CD4-positive, CD25-positive, alpha-beta regulatory T cell (primary cell): Measurements from ENCODE around the gene SELPLG. TPM values are rescaled to one million over a fixed set of nuclear protein-coding genes. Genes with fewer than 3 reads are reported as not detected.

Experiments used
- ATAC-seq, 2 donors: fragments of 150-1000 bp; cut with Tn5 transposase; one replicate each; pipeline ENCODE4 v1.10.0; 2021; ENCODE audit warnings: low read depth in 2 of 2, moderate number of reproducible peaks in 2 of 2, moderate library complexity in 1 of 2
- DNase-seq, 3 donors: peaks; one replicate each; pipeline versions ENCODE4 v3.0.0 to v3.0.0-alpha.2; 2012 to 2022; ENCODE audit warnings: mixed read lengths in 1 of 3
- H3K27ac ChIP-seq: one replicate; pipeline ENCODE4 v1.7.0; 2013; ENCODE audit warnings: mild to moderate bottlenecking, low read length; ENCODE audit not compliant: insufficient read depth, poor library complexity, severe bottlenecking
- H3K27me3 ChIP-seq: one replicate; pipeline ENCODE4 v1.7.0; 2013; ENCODE audit warnings: low read length; ENCODE audit not compliant: control insufficient read depth, insufficient read depth
- H3K36me3 ChIP-seq: one replicate; pipeline ENCODE4 v1.7.0; 2013; ENCODE audit warnings: mild to moderate bottlenecking, low read length, moderate library complexity; ENCODE audit not compliant: control insufficient read depth, insufficient read depth
- H3K4me1 ChIP-seq: 2 replicates; pipeline ENCODE4 v1.7.0; 2013; ENCODE audit warnings: mild to moderate bottlenecking, low read length; ENCODE audit not compliant: insufficient read depth, control insufficient read depth, poor library complexity, severe bottlenecking
- H3K4me3 ChIP-seq: one replicate; pipeline ENCODE4 v1.7.0; 2013; ENCODE audit warnings: low read depth, mild to moderate bottlenecking, low read length, moderate library complexity
- H3K9me3 ChIP-seq, 2 experiments: 1 replicate in 1 of 2; 2 replicates in 1 of 2; pipeline ENCODE4 v1.7.0; 2013; ENCODE audit warnings: low read length in 2 of 2, mild to moderate bottlenecking in 1 of 2, moderate library complexity in 1 of 2; ENCODE audit not compliant: control insufficient read depth in 2 of 2
- H3K27ac Mint-ChIP-seq, 3 donors: one replicate each; pipeline ENCODE4 v1.8.0; 2020 to 2022; ENCODE audit warnings: mild to moderate bottlenecking in 3 of 3, mixed read lengths in 3 of 3, moderate library complexity in 2 of 3
- H3K27me3 Mint-ChIP-seq: one replicate; pipeline ENCODE4 v1.8.0; 2022; ENCODE audit warnings: mild to moderate bottlenecking, mixed read lengths
- H3K36me3 Mint-ChIP-seq: one replicate; pipeline ENCODE4 v1.8.0; 2020; ENCODE audit warnings: mixed read lengths
- H3K4me1 Mint-ChIP-seq, 4 donors: one replicate each; pipeline ENCODE4 v1.8.0; 2020 to 2022; ENCODE audit warnings: mixed read lengths in 4 of 4, mild to moderate bottlenecking in 1 of 4
- H3K4me3 Mint-ChIP-seq, 4 donors: one replicate each; pipeline ENCODE4 v1.8.0; 2020 to 2022; ENCODE audit warnings: mild to moderate bottlenecking in 4 of 4, mixed read lengths in 4 of 4, moderate library complexity in 3 of 4
- H3K9me3 Mint-ChIP-seq, 7 donors: one replicate each; pipeline ENCODE4 v1.8.0; 2020 to 2022; ENCODE audit warnings: mixed read lengths in 7 of 7, mild to moderate bottlenecking in 3 of 7, moderate library complexity in 2 of 7
- polyA plus RNA-seq, 4 donors: library from polyadenylated mRNA; unstranded; fragments of 300-500 nt; fragmentation: Illumina TruSeq; gene quantifications; one replicate each; pipeline ENCODE4 v1.2.3, GENCODE V29; 2021
- total RNA-seq: library from RNA; stranded (reverse); gene quantifications from one replicate; pipeline ENCODE4 v1.2.3, GENCODE V29; 2022

SELPLG gene
- total and polyA plus RNA-seq, 5 donors from 2014 or later: 218 to 844 (median 816) TPM

DNA sequence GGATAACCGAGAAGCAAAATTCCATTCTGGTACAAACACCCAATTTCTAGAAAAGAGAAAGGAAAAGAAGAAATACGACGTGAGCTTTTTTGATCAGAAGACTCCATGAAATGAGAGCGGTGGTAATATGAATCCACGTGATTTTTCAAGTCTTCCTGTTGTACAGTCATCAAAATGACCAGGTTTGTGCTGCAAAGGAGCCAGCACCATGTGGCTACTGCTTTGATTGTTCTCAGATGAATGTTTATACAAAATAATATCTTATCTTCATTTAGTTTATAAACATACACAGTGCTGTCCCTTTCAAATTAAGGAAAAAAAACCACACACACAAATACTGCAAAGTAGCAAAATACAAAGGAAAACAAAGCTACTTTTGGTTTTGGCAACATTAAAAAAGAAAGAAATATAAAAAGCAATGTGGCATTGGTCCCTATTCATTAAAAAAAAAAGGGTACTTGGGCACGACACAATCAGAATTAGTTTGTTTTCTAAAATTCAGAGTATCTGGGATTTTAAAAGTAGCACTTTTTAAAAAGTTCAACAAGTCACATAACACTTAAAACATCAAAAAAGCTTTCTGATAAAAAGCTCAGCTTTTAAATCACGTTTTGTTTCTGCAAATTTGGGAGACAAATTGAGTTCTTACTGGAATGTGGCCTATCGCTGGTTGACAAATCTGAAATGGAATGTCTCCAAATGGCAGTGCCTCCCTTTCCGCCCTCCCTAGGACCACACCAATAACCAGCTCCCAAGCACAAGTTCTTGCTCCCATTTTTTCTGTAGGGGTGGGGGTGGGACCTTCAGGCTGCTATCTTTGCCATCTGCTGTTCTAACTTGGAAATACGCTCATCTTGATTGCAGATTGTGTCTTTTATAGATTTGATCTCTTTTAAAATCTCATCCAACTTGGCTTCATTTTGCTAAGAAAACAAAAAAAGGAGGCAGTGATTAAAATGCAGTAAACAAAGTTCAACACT lies 13.2 kb upstream of the SELPLG start:
- Histone ChIP-seq H3K27me3 (no peaks in the 10 kb centered on the region), H3K9me3 (no peaks in the 10 kb centered on the region), H3K4me3 (peak overlapping the region; percentile 33), H3K4me1 (peaks cover 6% of the 10 kb centered on the region), H3K36me3 (no peaks in the 10 kb centered on the region), H3K27ac (no peak overlapping the region)
- peak overlapping the region; percentile 61 to 91 (median 86) for H3K27ac Mint-ChIP-seq
- DNase-seq: peak in 1 of 3 donors; percentile 31
- peaks cover 3% of the 10 kb centered on the region for H3K36me3 Mint-ChIP-seq
- H3K4me3 Mint-ChIP-seq: peak overlapping the region in 2 of 4 donors; percentile 28 to 76
- no peaks in the 10 kb centered on the region for H3K9me3 Mint-ChIP-seq
- no peaks in the 10 kb centered on the region for H3K27me3 Mint-ChIP-seq
- ATAC-seq: no peak
- H3K4me1 Mint-ChIP-seq: peaks cover 17 to 31% (median 24%) of the 10 kb centered on the region in 4 donors

DNA sequence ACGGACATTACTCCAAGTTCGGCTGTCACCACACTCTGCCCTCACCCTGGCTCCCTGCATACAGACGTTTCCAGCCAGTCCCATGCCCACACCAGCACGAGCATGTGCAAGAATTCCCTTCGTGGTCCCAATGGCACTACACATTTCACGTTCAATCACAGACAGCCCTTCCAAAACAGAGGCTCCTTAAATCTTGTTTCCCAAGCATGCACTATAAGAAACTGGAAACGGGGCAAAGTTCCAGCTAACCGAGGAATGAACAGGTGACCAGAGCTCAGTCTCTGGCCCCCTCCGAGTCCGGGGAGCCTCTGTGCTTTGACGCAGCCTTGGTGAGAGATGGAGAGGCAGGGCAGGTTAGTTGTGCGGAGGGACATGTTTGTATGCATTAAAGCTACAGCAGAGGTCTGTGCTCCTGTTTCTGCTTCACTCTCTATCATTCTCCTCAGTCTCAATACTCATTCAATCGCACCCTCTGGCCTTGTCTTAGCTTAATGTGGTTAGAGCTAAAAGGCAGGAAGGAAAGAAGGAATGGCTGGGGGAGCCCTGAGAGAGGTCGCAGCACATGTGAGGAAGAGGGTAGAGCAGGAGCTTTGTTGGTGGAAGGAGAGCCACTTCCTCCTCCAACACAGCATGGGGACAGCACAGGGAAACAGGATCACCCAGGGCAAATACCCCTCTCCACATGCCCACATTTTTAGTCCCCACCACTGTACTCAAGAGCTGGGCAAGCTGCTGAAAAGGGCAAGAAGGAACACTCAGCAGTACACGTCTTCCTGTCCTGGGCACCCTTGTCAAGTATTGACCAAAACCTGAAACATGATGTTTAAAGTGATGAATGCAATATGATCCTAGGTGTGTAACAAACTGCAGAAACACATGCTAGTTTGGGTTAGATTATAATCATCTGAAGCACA lies 12.2 kb upstream of the SELPLG start:
- ATAC-seq: no peak
- Histone ChIP-seq H3K27ac (no peak overlapping the region), H3K4me3 (peak overlapping the region; percentile 33), H3K27me3 (no peaks in the 10 kb centered on the region), H3K9me3 (no peaks in the 10 kb centered on the region), H3K4me1 (peaks cover 6% of the 10 kb centered on the region), H3K36me3 (no peaks in the 10 kb centered on the region)
- H3K36me3 Mint-ChIP-seq: peaks cover 3% of the 10 kb centered on the region
- H3K9me3 Mint-ChIP-seq: no peaks in the 10 kb centered on the region
- H3K4me3 Mint-ChIP-seq: peak overlapping the region in 2 of 4 donors; percentile 28 to 76
- H3K27ac Mint-ChIP-seq: peak overlapping the region; percentile 61 to 91 (median 86)
- peaks cover 17 to 33% (median 24%) of the 10 kb centered on the region in 4 donors for H3K4me1 Mint-ChIP-seq
- no peak for DNase-seq
- no peaks in the 10 kb centered on the region for H3K27me3 Mint-ChIP-seq

DNA sequence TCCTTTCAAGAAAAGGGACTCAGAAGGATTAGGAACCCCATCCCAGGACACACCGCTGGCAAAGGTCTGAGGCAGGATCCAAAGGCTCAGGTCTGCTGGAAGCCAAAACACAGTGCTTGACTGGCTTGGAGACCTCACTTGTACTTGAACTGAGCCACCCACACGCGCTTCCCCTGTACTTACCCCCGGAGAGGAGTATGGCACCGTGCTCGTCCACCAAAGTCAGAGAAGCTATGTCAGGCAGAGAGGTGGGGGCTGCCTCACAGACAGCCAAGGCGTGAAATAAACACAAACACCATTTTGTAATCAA lies 11.1 kb upstream of the SELPLG start:
- H3K27ac Mint-ChIP-seq: peak overlapping the region in 2 of 3 donors; percentile 20 to 61
- no peaks in the 10 kb centered on the region for H3K27me3 Mint-ChIP-seq

DNA sequence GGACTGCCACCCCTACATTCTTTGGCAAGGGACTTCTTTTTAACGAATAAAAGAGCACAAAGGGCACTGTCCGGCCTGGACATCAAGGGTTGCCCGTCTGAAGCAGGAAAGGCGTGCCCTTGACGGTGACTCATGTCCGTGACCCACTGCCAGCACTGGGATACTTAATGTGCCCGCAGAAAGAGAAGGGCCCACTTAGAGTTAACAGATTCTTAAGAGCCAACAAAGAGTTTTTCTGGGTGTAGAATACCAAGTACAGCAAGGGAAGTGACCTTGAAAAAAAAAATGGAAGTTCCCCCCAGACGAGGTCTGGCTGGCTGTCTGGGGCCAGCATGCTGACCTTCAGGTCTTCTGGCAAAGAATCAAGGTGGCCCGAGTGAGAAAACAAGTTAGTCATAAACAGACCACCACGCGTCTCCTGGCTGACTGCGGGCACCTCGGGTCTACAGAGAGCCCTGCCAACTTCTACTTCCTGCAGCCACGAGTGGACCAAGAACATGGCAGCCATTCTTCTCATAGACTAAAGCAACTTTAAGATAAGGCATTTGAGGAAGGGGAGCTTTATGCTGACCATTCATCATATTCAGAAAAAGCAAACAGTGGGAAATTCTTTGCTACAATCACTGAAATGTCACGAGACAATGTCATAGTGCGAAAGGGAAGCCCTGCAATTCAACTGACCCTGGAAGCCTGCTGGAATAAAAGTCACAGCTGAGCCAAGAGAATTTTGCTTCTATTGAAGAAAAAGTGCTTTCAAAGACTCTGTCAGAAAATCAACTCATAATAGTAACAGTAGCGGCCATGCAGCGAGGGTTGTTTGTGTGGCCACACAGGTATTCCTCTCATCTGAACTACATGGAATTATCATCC lies 10.5 kb upstream of the SELPLG start:
- peaks cover 24 to 45% (median 28%) of the 10 kb centered on the region in 4 donors for H3K4me1 Mint-ChIP-seq
- Histone ChIP-seq H3K27ac (no peak overlapping the region), H3K4me1 (peaks cover 6% of the 10 kb centered on the region), H3K9me3 (no peaks in the 10 kb centered on the region), H3K4me3 (no peak overlapping the region), H3K36me3 (no peaks in the 10 kb centered on the region), H3K27me3 (no peaks in the 10 kb centered on the region)
- H3K27me3 Mint-ChIP-seq: no peaks in the 10 kb centered on the region
- H3K36me3 Mint-ChIP-seq: peaks cover 3% of the 10 kb centered on the region
- H3K4me3 Mint-ChIP-seq: no peak overlapping the region
- ATAC-seq (no peak), DNase-seq (no peak)
- peaks cover 0 to 2% (median 0%) of the 10 kb centered on the region in 7 donors for H3K9me3 Mint-ChIP-seq
- peak overlapping the region; percentile 32 to 86 (median 67) for H3K27ac Mint-ChIP-seq

More for the DNA sequence above, 11.1 kb upstream of the SELPLG start:
- H3K4me3 ChIP-seq: no peak overlapping the region
- H3K27me3 ChIP-seq: no peaks in the 10 kb centered on the region
- Mint-ChIP-seq H3K4me1 (peaks cover 20 to 41% (median 28%) of the 10 kb centered on the region in 4 donors), H3K36me3 (peaks cover 3% of the 10 kb centered on the region), H3K9me3 (no peaks in the 10 kb centered on the region), H3K4me3 (no peak overlapping the region)
- H3K27ac ChIP-seq: no peak overlapping the region
- H3K9me3 ChIP-seq: no peaks in the 10 kb centered on the region
- peaks cover 6% of the 10 kb centered on the region for H3K4me1 ChIP-seq
- H3K36me3 ChIP-seq: no peaks in the 10 kb centered on the region
- DNase-seq (no peak), ATAC-seq (no peak)

DNA sequence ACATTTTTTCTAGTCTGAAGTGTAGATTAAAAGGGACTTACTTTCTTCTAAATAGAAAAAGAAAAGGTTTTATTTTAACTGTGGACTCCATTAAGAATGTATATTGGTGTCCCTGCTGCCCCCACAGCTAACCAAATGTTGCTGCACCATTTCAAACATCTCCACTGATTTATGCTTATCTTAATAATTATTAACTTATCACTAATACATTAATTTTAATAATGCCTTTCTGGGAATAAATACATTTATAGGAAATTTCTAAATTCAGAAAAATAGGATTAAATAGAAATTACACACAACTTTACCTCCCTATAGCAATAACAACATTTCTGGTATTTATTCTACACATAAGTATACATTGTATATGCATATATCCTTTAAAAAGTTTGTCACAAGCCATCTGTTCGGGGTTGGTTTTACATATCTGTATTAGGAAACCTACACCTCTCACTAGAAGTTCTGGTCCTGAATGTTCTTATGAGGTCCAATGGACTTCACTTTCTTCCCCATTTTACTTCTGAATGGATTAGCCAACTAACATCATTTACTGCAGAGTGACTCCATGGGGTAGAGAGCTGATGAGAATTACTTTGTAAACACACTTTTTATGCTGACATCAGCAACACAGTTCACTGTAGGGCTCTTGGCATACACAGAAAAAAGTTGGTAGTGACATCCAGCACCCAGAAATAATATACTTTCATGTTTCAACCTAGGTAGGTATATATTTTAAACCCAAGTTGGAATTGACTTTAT lies 9.4 kb upstream of the SELPLG start:
- ATAC-seq: no peak
- peaks cover 0 to 2% (median 0%) of the 10 kb centered on the region in 7 donors for H3K9me3 Mint-ChIP-seq
- H3K4me1 Mint-ChIP-seq: peaks cover 24 to 44% (median 29%) of the 10 kb centered on the region in 4 donors
- DNase-seq: peak in 1 of 3 donors; percentile 23
- H3K27ac Mint-ChIP-seq: peak overlapping the region in 1 of 3 donors; percentile 23
- H3K27ac ChIP-seq: no peak overlapping the region
- H3K27me3 ChIP-seq: no peaks in the 10 kb centered on the region
- no peak overlapping the region for H3K4me3 ChIP-seq
- H3K36me3 ChIP-seq: no peaks in the 10 kb centered on the region
- H3K4me1 ChIP-seq: peaks cover 6% of the 10 kb centered on the region
- H3K27me3 Mint-ChIP-seq: no peaks in the 10 kb centered on the region
- H3K9me3 ChIP-seq: no peaks in the 10 kb centered on the region
- H3K4me3 Mint-ChIP-seq: no peak overlapping the region
- peaks cover 3% of the 10 kb centered on the region for H3K36me3 Mint-ChIP-seq

DNA sequence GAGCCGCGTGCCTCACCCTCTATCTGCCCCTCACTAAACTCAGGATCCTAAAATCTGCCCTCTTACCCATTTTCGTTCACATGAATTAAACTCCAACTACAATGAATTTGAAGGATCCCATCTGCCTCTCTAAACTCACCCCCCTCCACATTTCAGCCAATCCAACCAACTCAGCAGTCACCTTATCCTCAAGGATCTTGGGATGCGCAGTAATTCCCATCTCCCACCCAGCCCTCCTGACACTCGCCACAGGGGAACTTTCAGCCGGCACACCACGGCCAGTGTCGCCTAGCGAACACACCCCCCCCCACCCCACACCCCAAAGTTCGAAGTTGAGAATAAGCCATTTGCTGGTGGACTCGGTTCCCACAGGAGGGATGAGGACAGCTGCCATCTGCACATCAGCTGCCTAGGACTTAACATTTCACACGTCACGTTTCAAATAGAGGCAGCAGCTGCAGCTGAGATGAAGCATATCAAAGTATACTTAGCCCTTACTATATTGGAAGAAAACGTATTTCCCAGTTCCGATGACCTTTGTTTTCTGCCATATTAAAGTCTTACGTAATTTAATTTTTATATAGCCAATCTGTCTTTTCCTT lies 8.7 kb upstream of the SELPLG start:
- Mint-ChIP-seq H3K27ac (peak overlapping the region in 1 of 3 donors; percentile 55), H3K9me3 (peaks cover 0 to 2% (median 0%) of the 10 kb centered on the region in 7 donors), H3K36me3 (peaks cover 3% of the 10 kb centered on the region), H3K4me3 (no peak overlapping the region), H3K27me3 (no peaks in the 10 kb centered on the region), H3K4me1 (peaks cover 24 to 45% (median 30%) of the 10 kb centered on the region in 4 donors)
- no peak overlapping the region for H3K4me3 ChIP-seq
- H3K36me3 ChIP-seq: no peaks in the 10 kb centered on the region
- H3K4me1 ChIP-seq: peaks cover 8% of the 10 kb centered on the region
- DNase-seq (no peak), ATAC-seq (no peak)
- no peaks in the 10 kb centered on the region for H3K9me3 ChIP-seq
- no peaks in the 10 kb centered on the region for H3K27me3 ChIP-seq
- no peak overlapping the region for H3K27ac ChIP-seq
